Suppressor macrophage treated with lipopolysaccharide for 1 hour (primary cell): ENCODE measurements around the gene TEKT5.
"Not testable (repeated sequence)": the region's sequence is repeated elsewhere in the genome, so short reads cannot be mapped to it uniquely, and the experiment has no call there.

ENCODE experiments used
- DNase-seq, 3 donors: peaks; one replicate each; pipeline ENCODE4 v3.0.0-alpha.2; 2020 to 2022

Gene TEKT5

DNA sequence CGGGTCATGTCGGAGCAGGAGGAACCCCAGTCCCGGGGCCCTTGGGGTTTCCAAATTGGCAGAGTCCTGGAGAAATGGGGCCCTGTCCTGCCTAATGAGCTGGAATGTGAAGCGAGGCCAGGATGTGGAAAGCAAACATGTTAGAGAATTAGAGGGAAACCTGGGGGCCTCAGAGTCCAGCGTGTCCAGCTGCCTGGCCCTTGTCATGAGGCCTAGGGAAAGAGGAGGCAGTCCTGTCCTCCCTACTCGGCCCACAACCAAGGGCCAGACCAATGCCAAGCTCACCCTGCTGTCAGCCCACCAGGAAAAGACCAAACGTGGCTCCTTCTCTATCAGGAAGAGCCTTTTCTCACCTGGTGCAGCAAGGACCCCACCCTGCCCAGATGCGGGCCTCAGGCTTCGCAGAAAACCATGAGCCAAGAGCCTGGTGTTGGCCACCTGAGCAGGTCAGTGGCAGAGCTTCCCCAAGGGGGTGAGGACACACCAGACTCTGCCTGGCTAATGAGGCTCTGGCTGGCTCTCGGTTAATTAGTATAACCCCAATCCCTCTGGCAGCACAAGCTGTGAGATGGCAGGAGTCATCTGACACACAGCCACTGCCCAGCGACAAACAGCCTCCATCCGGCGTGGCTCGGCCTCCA is 10.1 kb downstream of the TEKT5 start:
- no peak for DNase-seq

DNA sequence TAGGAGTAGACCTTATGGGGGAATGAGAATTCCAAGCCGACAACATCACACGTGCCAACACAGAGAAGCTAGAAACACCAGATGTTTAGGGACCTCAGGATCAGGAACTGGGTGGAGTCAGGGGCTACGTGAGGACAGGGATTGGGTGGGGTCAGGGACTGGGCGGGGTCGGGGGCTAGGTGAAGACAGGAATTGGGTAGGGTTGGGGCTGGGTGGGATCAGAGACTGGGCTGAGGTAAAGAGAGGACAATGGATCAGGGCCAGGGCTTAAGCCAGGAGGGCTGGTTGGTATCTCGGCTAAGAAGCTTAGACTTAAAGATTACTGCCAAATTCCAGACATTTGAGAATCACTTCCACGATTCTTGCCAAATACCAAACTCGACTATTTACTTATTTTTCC is 11.6 kb downstream of the TEKT5 start:
- DNase-seq, result no peak

- DNase-seq, result no peak
These were observed 12.1 kb downstream of the TEKT5 start for GRCh38 chr16:10682604-10683003.

- DNase-seq, result no peak
These were observed 13.1 kb downstream of the TEKT5 start for GRCh38 chr16:10681310-10682308.

GRCh38 chr16:10679921-10680320 is 14.8 kb downstream of the TEKT5 start:
- no peak for DNase-seq

DNA sequence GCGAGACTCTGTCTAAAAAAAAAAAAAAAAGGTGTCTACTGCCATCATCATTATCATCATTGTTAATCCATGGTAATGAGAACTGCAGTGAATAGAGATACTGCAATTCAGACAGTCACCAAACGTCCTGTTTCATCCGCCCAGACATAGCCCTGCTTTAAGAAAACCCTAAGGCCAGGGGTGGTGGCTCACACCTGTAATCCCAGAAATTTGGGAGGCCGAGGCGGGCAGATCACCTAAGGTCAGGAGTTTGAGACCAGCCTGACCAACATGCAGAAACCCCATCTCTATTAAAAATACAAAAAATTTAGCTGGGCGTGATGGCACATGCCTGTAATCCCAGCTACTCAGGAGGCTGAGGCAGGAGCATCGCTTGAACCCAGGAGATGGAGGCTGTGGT is 15.3 kb downstream of the TEKT5 start:
- not testable (repeated sequence) for DNase-seq

GRCh38 chr16:10678655-10679054 is 16.1 kb downstream of the TEKT5 start:
- no peak for DNase-seq

DNA sequence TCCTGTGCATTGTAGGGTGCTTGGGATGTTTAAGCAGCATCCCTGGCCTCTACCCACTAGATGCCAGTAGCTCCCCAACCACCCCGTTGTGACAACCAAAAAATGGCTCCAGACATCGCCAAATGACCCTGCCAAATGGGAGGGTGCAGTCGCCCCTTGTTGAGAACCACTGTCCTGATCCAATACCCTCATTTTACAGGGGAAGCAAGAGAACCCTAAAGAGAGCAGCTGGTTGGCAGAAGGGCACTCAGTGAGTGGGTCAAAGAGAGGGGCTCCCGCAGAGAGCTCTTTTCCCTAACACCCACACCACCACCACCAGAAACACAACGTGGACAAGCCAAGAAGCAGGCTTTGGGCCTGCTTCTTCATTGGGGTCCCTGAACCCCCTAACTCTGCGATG is 18.4 kb downstream of the TEKT5 start:
- DNase-seq, result no peak

DNA sequence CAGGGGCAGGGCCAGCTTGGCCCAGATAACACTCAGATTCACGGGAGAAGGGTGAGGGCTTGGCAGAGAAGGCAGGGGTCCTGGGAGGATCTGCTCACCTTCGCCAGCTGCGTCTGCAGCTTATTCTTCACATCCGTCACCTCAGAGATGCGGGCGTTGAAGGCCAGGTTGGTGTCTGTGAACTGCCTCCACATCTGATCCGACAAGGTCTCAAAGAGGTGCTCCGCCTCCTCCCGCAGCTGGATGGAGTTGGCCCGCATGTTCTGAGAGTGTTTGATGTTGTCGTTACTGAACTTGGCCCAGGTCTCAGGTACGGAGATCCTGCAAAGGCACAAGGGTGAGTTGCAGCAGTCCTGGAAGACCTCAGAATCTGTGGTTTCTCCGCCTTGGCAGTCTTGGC is 18.9 kb downstream of the TEKT5 start:
- no peak for DNase-seq

DNA sequence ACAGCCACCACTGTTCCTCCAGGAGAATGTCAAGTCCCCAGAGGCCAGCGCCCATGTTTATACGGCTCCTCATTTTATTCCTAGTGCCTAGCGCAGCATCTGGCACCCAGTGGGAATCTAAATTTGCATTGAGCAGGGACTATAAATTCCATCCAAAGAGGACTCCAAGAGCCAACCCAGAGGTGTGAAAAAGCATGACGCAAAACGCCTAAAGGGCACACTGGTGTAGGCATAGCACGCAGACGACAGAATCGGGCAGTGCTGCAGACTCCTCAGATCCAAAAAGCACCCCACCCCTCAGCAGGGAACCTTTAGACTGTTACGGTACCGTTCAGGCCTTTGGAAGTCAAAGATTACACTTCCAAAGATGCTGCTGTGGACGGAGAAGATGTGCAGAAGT is 19.5 kb downstream of the TEKT5 start:
- DNase-seq, result no peak

GRCh38 chr16:10671729-10672128 is 23.0 kb downstream of the TEKT5 start:
- DNase-seq, result no peak

DNA sequence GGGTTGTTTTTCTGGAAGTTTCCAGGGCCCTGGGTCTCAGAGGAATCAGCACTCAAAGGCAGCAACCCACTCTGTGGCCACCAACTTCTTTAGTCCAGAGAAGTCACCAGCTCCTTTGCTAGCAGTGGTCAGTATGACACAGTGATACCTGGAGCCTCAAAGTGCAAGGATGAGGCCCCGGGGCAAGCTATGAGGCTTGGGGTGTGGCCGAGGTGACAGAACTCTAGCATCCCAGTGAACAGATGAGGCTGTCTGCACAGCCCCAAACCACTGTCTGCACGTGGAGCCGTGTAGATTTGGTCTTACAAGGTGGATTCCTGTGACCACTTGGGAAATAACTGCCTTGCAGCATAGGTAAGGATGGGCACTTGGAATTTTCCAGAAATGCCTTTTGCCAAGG is 24.9 kb downstream of the TEKT5 start:
- no peak for DNase-seq

- peak; percentile 21 to 53 (median 39) for DNase-seq
These were observed 26.2 kb downstream of the TEKT5 start for GRCh38 chr16:10668322-10669045.

DNA sequence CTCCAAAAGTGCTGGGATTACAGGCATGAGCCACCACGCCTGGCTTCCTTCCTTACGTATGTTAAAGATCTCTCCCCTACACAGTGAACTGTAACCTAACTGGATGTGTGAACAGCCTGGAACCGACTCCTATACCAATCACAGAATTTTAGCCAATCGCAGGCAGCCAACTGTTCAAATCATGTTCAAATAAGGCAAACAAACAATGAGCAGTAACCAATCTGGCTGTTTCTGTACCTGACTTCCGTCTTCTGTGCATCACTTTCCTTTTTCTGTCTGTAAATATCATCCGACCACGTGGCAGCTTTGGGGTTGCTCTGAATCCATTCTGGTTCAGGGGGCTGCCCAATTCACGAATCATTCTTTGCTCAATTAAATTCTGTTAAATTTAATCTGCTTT is 27.5 kb downstream of the TEKT5 start:
- DNase-seq, result no peak

DNA sequence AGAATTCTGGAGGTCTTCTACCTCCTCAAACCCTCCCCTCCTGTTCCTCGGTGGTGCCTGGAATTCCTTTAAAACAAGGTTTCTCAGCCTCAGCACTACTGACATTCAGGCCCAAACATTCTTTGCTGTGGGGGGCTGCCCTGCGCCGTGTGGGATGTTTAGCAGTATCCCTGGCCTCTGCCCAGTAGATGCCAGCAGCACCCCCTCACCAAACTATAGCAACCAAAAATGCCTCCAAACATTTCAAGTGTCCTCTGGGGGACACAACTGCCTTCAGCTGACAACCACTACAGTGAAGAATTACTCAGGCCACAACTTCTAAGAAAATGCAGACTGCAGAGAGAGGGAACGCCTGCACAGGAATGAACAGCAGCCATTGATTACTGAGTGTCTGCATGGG is 28.4 kb downstream of the TEKT5 start:
- no peak for DNase-seq

GRCh38 chr16:10665166-10665565 is 29.6 kb downstream of the TEKT5 start:
- DNase-seq, result no peak

DNA sequence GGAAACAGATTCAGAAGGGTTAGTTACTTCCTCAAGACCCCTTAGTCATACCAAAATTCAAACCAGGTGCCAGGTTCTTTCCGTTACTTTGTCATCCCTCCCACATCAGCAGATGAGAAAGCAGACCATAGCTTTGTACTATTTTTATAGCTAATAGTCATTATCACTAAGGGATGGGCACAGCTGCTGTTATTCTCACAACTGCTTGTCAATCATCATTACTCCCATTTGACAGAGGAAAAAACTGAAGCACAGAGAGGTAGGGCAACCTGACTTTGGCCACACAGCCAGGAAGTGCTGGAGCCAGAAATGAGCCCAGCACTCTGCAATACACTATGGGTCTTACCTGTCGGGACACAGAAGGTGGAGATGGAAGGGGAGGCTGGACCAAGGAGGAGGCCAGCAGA is 30.0 kb downstream of the TEKT5 start:
- peak in 1 of 3 donors; percentile 2 for DNase-seq

- DNase-seq, result no peak
These were observed 31.0 kb downstream of the TEKT5 start for GRCh38 chr16:10663744-10664143.

- no peak for DNase-seq
These were observed 31.6 kb downstream of the TEKT5 start for GRCh38 chr16:10663146-10663545.

DNA sequence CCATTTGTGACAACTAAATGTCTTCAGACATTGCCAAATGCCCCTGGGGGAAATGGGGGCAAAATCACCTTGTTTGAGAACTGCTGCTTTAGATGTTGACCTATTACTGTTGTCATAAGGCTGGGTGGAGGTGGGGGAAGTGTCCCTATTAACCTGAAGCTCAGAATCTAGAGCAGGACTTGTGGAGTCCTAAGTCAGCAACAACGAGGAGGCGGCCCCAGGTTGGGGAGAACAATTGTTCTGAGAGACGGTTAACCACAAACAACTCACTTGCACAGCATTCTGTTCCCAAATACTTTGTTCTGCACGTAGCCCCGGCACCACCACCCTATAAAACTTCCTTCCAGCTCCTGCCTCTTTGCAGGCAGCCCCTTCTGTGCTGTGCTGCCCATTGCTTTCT is 32.5 kb downstream of the TEKT5 start:
- DNase-seq, result no peak

DNA sequence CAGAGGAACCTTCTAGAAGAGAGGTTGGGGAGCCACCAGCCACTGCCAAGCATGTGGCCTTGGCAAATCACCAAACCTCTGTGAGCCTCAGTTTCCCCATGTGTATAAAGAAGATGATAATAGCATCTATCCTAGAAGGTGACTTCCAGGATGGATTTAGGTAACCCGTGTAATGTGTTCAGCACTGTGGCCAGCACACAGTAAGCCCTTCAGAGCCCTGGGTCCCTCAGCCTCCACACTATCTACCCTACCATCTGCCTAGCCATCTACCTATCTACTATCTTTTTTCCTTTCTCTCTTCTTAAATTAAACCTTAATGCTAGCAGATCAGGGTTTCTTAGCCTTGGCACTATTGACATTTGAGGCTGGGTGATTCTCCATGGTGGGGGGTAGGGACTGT is 33.0 kb downstream of the TEKT5 start:
- DNase-seq, result no peak

- DNase-seq, result no peak
These were observed 33.6 kb downstream of the TEKT5 start for GRCh38 chr16:10660950-10661635.

DNA sequence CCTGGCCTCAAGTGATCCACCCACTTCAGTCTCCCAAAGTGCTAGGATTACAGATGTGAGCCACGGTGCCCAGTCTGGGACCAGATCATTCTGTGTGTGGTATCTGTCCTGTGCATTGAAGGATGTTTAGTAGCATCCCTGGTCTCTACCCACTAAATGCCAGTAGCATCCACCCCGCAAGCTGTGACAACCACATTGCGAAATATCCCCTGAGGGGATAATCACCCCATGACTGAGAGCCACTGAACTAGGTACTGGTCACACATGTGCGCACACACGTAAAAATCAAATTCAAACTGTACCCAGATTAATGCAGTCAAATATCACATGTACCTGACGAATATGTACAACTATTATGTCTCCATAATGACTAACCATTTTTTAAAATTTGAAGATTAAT is 35.8 kb downstream of the TEKT5 start:
- DNase-seq, result no peak
